Stimulated activated CD8-positive, alpha-beta memory T cell treated with anti-CD3 and anti-CD28 coated beads, Interleukin-4, amount 100 ng/mL, for 1 hour (primary cell): ENCODE results near the gene NFX1.
"Not testable (repeated sequence)": the region's sequence is repeated elsewhere in the genome, so short reads cannot be mapped to it uniquely, and the experiment has no call there.

Experiments used
- DNase-seq, 2 donors: peaks; one replicate each; pipeline ENCODE4 v3.0.0-alpha.2; 2020; ENCODE audit warnings: low read depth in 2 of 2, low spot score in 1 of 2

NFX1 gene

GRCh38 chr9:33385979-33386640 lies 95.8 kb downstream of the NFX1 start:
- not testable (repeated sequence) for DNase-seq

GRCh38 chr9:33386641-33386996 lies 96.3 kb downstream of the NFX1 start:
- DNase-seq, result not testable (repeated sequence)

- DNase-seq, result not testable (repeated sequence)
Measured at GRCh38 chr9:33386998-33387397, 96.7 kb downstream of the NFX1 start.

GRCh38 chr9:33388110-33388994 lies 98.0 kb downstream of the NFX1 start:
- DNase-seq, result no peak

GRCh38 chr9:33391111-33391771 lies 100.9 kb downstream of the NFX1 start:
- not testable (repeated sequence) for DNase-seq

GRCh38 chr9:33392591-33393021 lies 102.3 kb downstream of the NFX1 start:
- DNase-seq, result not testable (repeated sequence)

- no peak for DNase-seq
Measured at GRCh38 chr9:33393581-33393980, 103.3 kb downstream of the NFX1 start.

GRCh38 chr9:33393986-33394385 lies 103.7 kb downstream of the NFX1 start:
- not testable (repeated sequence) for DNase-seq

GRCh38 chr9:33395159-33395879 lies 105.0 kb downstream of the NFX1 start:
- not testable (repeated sequence) for DNase-seq

- not testable (repeated sequence) for DNase-seq
Measured at GRCh38 chr9:33397801-33398200, 107.5 kb downstream of the NFX1 start.

GRCh38 chr9:33399047-33399446 lies 108.7 kb downstream of the NFX1 start:
- not testable (repeated sequence) for DNase-seq

GRCh38 chr9:33401809-33402208 lies 111.5 kb downstream of the NFX1 start:
- not testable (repeated sequence) for DNase-seq

GRCh38 chr9:33402371-33402770 lies 112.1 kb downstream of the NFX1 start, which contains the start of gene AQP7:
Gene AQP7, minus strand, starts transcription at chr9:33402568. Its CDS starts 1,306 bp downstream, at chr9:33401262.
- DNase-seq, result not testable (repeated sequence)

- DNase-seq, result no peak
Measured at GRCh38 chr9:33403941-33404787, 113.8 kb downstream of the NFX1 start.

- no peak for DNase-seq
Measured at GRCh38 chr9:33404788-33405362, 114.6 kb downstream of the NFX1 start.

GRCh38 chr9:33407061-33407460 lies 116.7 kb downstream of the NFX1 start:
- no peak for DNase-seq

GRCh38 chr9:33408087-33408486 lies 117.8 kb downstream of the NFX1 start:
- DNase-seq, result no peak

- no peak for DNase-seq
Measured at GRCh38 chr9:33414268-33414667, 124.0 kb downstream of the NFX1 start.

GRCh38 chr9:33414889-33415500 lies 124.7 kb downstream of the NFX1 start:
- no peak for DNase-seq
